WERI-Rb-1 (cell line): Measurements from ENCODE around the gene WNT10A.

Experiments
- DNase-seq: peaks from one replicate; pipeline ENCODE4 v3.0.0-alpha.2; 2020
- H3K27ac ChIP-seq: fragments of 250-450 bp; sonication (Bioruptor Pico); 2 replicates; pipeline ENCODE4 v1.5.1; 2020; ENCODE audit warnings: mild to moderate bottlenecking, moderate library complexity
- H3K27me3 ChIP-seq: fragments of 250-450 bp; sonication (Bioruptor Pico); 2 replicates; pipeline ENCODE4 v1.5.1; 2021; ENCODE audit warnings: mild to moderate bottlenecking, low read depth, moderate library complexity; ENCODE audit not compliant: insufficient read depth, severe bottlenecking
- H3K36me3 ChIP-seq: fragments of 250-450 bp; sonication (Bioruptor Pico); 2 replicates; pipeline ENCODE4 v1.5.1; 2020; ENCODE audit warnings: mild to moderate bottlenecking, moderate library complexity
- H3K4me3 ChIP-seq: 2 replicates; pipeline ENCODE4 v1.5.1; 2011; ENCODE audit warnings: low read depth, mild to moderate bottlenecking, control low read depth, low read length
- H3K9me3 ChIP-seq: fragments of 250-450 bp; sonication (Bioruptor Pico); 2 replicates; pipeline ENCODE4 v1.5.1; 2021; ENCODE audit warnings: mild to moderate bottlenecking, moderate library complexity; ENCODE audit not compliant: severe bottlenecking
- TF ChIP-seq, protein P1 (sequence below): IDR thresholded peaks from 2 replicates; pipeline ENCODE4 v1.5.1; 2011; ENCODE audit warnings: low read depth, mild to moderate bottlenecking, control low read depth, inconsistent platforms, low read length

The WNT10A gene

GRCh38 chr2:218880859-218881594, 375 bp downstream of the WNT10A start:
- TF ChIP-seq, protein P1, sequence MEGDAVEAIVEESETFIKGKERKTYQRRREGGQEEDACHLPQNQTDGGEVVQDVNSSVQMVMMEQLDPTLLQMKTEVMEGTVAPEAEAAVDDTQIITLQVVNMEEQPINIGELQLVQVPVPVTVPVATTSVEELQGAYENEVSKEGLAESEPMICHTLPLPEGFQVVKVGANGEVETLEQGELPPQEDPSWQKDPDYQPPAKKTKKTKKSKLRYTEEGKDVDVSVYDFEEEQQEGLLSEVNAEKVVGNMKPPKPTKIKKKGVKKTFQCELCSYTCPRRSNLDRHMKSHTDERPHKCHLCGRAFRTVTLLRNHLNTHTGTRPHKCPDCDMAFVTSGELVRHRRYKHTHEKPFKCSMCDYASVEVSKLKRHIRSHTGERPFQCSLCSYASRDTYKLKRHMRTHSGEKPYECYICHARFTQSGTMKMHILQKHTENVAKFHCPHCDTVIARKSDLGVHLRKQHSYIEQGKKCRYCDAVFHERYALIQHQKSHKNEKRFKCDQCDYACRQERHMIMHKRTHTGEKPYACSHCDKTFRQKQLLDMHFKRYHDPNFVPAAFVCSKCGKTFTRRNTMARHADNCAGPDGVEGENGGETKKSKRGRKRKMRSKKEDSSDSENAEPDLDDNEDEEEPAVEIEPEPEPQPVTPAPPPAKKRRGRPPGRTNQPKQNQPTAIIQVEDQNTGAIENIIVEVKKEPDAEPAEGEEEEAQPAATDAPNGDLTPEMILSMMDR: no peak
- Histone ChIP-seq H3K27ac (no peak overlapping the region; the same call in 1 of the 2 replicates), H3K4me3 (no peak overlapping the region), H3K36me3 (no peaks in the 10 kb centered on the region), H3K9me3 (no peaks in the 10 kb centered on the region), H3K27me3 (no peaks in the 10 kb centered on the region)
- DNase-seq: no peak

DNA sequence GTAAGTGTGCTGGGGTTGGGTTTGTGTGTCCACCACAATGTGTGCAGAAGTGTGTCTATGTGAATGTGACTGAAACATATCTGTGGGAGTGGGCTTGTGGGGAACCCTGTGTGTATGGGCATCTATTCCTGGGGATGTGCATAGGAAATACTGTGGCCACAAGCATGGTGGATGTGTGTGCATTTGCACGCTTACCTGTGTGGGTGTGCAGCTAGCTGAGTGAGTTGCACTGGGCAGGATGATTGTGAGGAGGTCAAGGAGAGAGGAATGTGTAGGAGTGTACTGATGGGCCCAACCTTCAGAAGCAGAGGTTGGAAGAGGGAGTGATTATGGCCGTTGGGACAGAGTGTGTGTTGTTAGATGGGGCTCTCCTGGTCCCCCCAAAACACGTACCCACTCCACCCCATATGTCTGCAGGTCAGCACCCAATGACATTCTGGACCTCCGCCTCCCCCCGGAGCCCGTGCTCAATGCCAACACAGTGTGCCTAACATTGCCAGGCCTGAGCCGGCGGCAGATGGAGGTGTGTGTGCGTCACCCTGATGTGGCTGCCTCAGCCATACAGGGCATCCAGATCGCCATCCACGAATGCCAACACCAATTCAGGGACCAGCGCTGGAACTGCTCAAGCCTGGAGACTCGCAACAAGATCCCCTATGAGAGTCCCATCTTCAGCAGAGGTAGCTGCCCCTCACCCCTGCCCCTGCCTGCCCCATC, 1.2 kb downstream of the WNT10A start:
- TF ChIP-seq, protein P1: no peak
- no peaks in the 10 kb centered on the region for H3K27me3 ChIP-seq

GRCh38 chr2:218882461-218882816, 1.8 kb downstream of the WNT10A start:
- Histone ChIP-seq H3K36me3 (no peaks in the 10 kb centered on the region), H3K27me3 (no peaks in the 10 kb centered on the region), H3K4me3 (no peak overlapping the region), H3K9me3 (no peaks in the 10 kb centered on the region), H3K27ac (no peak overlapping the region)
- TF ChIP-seq, protein P1: no peak
- DNase-seq: no peak

More for the DNA sequence above, 1.2 kb downstream of the WNT10A start:
- no peak overlapping the region for H3K4me3 ChIP-seq
- H3K27ac ChIP-seq: no peak overlapping the region
- no peaks in the 10 kb centered on the region for H3K9me3 ChIP-seq
- H3K36me3 ChIP-seq: no peaks in the 10 kb centered on the region
- no peak for DNase-seq

GRCh38 chr2:218882866-218883366, 2.3 kb downstream of the WNT10A start:
- H3K4me3 ChIP-seq: no peak overlapping the region
- no peak overlapping the region for H3K27ac ChIP-seq
- no peaks in the 10 kb centered on the region for H3K9me3 ChIP-seq
- TF ChIP-seq, protein P1: no peak
- no peak for DNase-seq
- no peaks in the 10 kb centered on the region for H3K36me3 ChIP-seq
- H3K27me3 ChIP-seq: no peaks in the 10 kb centered on the region

DNA sequence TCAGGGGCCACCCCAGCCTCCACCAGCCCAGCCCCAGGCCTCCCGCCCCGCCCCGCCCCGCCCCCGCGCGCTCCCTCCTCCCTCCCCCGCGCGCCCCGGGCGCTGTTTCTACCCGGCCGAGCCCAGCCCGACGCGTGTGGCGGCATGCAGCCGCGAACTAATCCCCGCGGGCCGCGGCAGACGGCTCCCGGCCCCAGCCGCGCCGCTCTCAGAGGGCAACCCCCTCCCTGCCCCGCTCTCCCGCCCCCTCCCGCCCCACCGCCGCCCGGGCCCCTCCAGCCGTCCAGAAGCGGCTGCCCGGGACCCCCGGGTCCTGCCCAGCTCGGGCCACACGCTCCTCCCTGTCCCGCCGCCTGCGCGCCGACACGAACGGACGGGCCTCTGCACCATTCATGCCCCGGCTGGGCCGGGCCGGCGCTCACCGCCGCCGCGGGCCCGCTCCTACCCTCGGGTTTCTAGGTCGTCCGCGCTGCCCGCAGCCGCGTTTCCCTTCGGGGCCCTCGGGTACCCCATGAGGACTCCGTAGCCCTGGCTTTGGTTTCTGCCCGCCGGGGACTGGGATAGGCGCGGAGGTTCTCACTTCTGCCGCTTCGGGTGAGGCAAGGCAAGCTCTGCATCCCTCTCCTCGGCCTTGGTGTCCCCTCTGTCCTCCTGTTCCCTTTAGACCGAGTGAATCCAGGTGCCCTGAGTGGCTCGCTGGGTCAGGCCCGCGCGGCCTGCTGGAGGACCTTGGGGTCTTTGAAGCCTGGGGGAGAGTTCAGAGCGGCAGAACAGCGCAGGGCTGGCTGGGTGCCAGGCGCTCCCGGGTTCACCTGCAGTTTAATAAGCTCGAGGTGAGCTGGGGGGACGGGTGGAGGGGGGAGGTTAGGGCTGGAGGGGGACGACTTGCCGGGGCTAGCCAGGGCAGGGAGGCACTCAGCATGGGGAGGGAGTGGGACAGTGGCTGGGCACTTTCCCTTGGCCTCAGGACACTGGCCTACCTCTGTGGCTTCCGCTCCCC, 3.1 kb downstream of the WNT10A start:
- no peaks in the 10 kb centered on the region for H3K27me3 ChIP-seq
- H3K36me3 ChIP-seq: no peaks in the 10 kb centered on the region
- DNase-seq: no peak
- no peaks in the 10 kb centered on the region for H3K9me3 ChIP-seq
- no peak overlapping the region for H3K27ac ChIP-seq
- no peak overlapping the region for H3K4me3 ChIP-seq
- TF ChIP-seq, protein P1: no peak
